ENCODE measurements around the gene NFKBIB. TPM values are rescaled to one million over a fixed set of nuclear protein-coding genes. Genes with fewer than 3 reads are reported as not detected.

NFKBIB gene
- total and polyA plus RNA-seq, 2 donors (not counting 3 experiments of a cell fraction or from before 2014, with no cell fraction given) = 25.0 to 30.8 TPM

GRCh38 chr19:38918526-38918925, 18.8 kb downstream of the NFKBIB start:
- Histone ChIP-seq H2AFZ (ENCODE audit: low read depth, low read length) (no peak overlapping the region), H3K4me1 (ENCODE audit: control insufficient read depth, extremely low read depth, insufficient read depth, low read length) (no peaks in the 10 kb centered on the region), H3K9ac (replicated peaks; ENCODE audit: extremely low read depth, insufficient read depth, low read length) (no peak overlapping the region), H3K36me3 (ENCODE audit: control insufficient read depth in 2 of 2, extremely low read depth in 1 of 2, insufficient read depth in 2 of 2, low read length in 2 of 2) (no peaks in the 10 kb centered on the region), H3K9me3 (replicated peaks; ENCODE audit: control insufficient read depth, insufficient read depth, low read length) (no peaks in the 10 kb centered on the region), H3K79me2 (ENCODE audit: control insufficient read depth, insufficient read depth, low read length) (no peaks in the 10 kb centered on the region), H4K20me1 (replicated peaks; ENCODE audit: control insufficient read depth, extremely low read depth, insufficient read depth, low read length) (no peaks in the 10 kb centered on the region), H3K9me1 (replicated peaks; ENCODE audit: control insufficient read depth, extremely low read depth, insufficient read depth, low read length) (no peaks in the 10 kb centered on the region), H3K4me2 (ENCODE audit: insufficient read depth, low read length) (no peak overlapping the region), H3K27ac (ENCODE audit: insufficient read depth, low read depth, low read length) (no peak overlapping the region), H3K4me3 (replicated peaks in 1 of 3; ENCODE audit: insufficient read depth in 1 of 3, low read depth in 1 of 3, low read length in 3 of 3) (no peak overlapping the region), H3K27me3 (ENCODE audit: control insufficient read depth in 2 of 2, insufficient read depth in 2 of 2, low read length in 2 of 2) (no peaks in the 10 kb centered on the region)
- FAIRE-seq (no peak), DNase-seq (ENCODE audit: low read depth, low spot score) (no peak)
- TF ChIP-seq GATA2 (IDR thresholded peaks at IDR 0.05; ENCODE audit: insufficient read depth, insufficient read length, low read depth, low read length) (no peak), MYC (IDR thresholded peaks at IDR 0.05; ENCODE audit: low read depth, low read length) (no peak), POLR2AphosphoS5 (IDR thresholded peaks at IDR 0.05; ENCODE audit: insufficient read depth, low read depth, low read length) (no peak), FOS (IDR thresholded peaks at IDR 0.05; ENCODE audit: borderline replicate concordance, insufficient read depth, low read length) (no peak), JUN (IDR thresholded peaks at IDR 0.05; ENCODE audit: borderline replicate concordance, insufficient read depth, insufficient read length, low read depth) (no peak), MAX (IDR thresholded peaks at IDR 0.05; ENCODE audit: insufficient read depth, insufficient read length) (no peak), CTCF (IDR thresholded peaks at IDR 0.05; ENCODE audit: extremely low read depth in 1 of 2, insufficient read depth in 1 of 2, low read depth in 1 of 2, low read length in 2 of 2) (no peak), EZH2 (IDR thresholded peaks at IDR 0.05; ENCODE audit: borderline replicate concordance, low read depth, low read length, severe bottlenecking) (no peak), POLR2A (IDR thresholded peaks at IDR 0.05; ENCODE audit: low read depth, low read length) (no peak)
- no TSS peak for BruUV-seq (replicated peaks)
- CTCF ChIA-PET = no interaction called here
- POLR2A ChIA-PET = no interaction called here
- intact Hi-C loops (cut with micrococcal nuclease) = no loop called here
- dilution Hi-C loops (cut with MboI; ENCODE audit: extremely low pct_ligation_motif_present, low sequenced_read_pairs) = no loop called here

Data from endothelial cell of umbilical vein (primary cell).